Osteocyte (in vitro differentiated cells): ENCODE measurements around the gene TNS1. TPM values are rescaled to one million over a fixed set of nuclear protein-coding genes. Genes with fewer than 3 reads are reported as not detected.

Experiments used
- DNase-seq: peaks from one replicate; pipeline ENCODE4 v3.0.0; 2021; ENCODE audit warnings: mixed read lengths; ENCODE audit not compliant: unreplicated experiment; ENCODE audit errors: extremely low spot score
- H3K27ac Mint-ChIP-seq: one replicate; pipeline ENCODE4 v1.8.0; 2021; ENCODE audit warnings: mild to moderate bottlenecking, mixed read lengths; ENCODE audit not compliant: unreplicated experiment
- H3K27me3 Mint-ChIP-seq: one replicate; pipeline ENCODE4 v1.8.0; 2021; ENCODE audit warnings: mixed read lengths; ENCODE audit not compliant: unreplicated experiment
- H3K36me3 Mint-ChIP-seq: one replicate; pipeline ENCODE4 v1.8.0; 2021; ENCODE audit warnings: mixed read lengths; ENCODE audit not compliant: unreplicated experiment
- H3K4me1 Mint-ChIP-seq: one replicate; pipeline ENCODE4 v1.8.0; 2021; ENCODE audit warnings: mixed read lengths; ENCODE audit not compliant: unreplicated experiment
- H3K4me3 Mint-ChIP-seq: one replicate; pipeline ENCODE4 v1.8.0; 2021; ENCODE audit warnings: mild to moderate bottlenecking, moderate library complexity, mixed read lengths; ENCODE audit not compliant: unreplicated experiment
- H3K9me3 Mint-ChIP-seq: one replicate; pipeline ENCODE4 v1.8.0; 2021; ENCODE audit warnings: mixed read lengths; ENCODE audit not compliant: unreplicated experiment
- CTCF ChIP-seq: fragments of 200-600 bp; sonication (generic); IDR thresholded peaks from 2 replicates; pipeline ENCODE4 v1.5.0; 2021; ENCODE audit warnings: antibody characterized with exemption, mild to moderate bottlenecking, moderate library complexity
- total RNA-seq: library from RNA; stranded (reverse); gene quantifications from 2 replicates; pipeline ENCODE4 v1.2.1, GENCODE V29; 2021

The TNS1 gene
- total RNA-seq, 1 donor from 2014 or later, result 80.8 TPM

GRCh38 chr2:217851191-217852020 is 151.4 kb downstream of the TNS1 start:
- no peak for DNase-seq
- H3K9me3 Mint-ChIP-seq, result no peaks in the 10 kb centered on the region
- TF ChIP-seq CTCF, result no peak
- peaks cover 52% of the 10 kb centered on the region for H3K4me1 Mint-ChIP-seq
- no peak overlapping the region for H3K4me3 Mint-ChIP-seq
- H3K36me3 Mint-ChIP-seq, result peaks cover 39% of the 10 kb centered on the region
- peak overlapping the region; percentile 78 for H3K27ac Mint-ChIP-seq
- no peaks in the 10 kb centered on the region for H3K27me3 Mint-ChIP-seq

GRCh38 chr2:217849154-217849975 is 153.4 kb downstream of the TNS1 start:
- H3K27me3 Mint-ChIP-seq, result no peaks in the 10 kb centered on the region
- H3K4me3 Mint-ChIP-seq, result no peak overlapping the region
- peak overlapping the region; percentile 78 for H3K27ac Mint-ChIP-seq
- peaks cover 27% of the 10 kb centered on the region for H3K36me3 Mint-ChIP-seq
- no peak for TF ChIP-seq CTCF
- no peak for DNase-seq
- no peaks in the 10 kb centered on the region for H3K9me3 Mint-ChIP-seq
- H3K4me1 Mint-ChIP-seq, result peaks cover 52% of the 10 kb centered on the region

GRCh38 chr2:217848351-217848957 is 154.3 kb downstream of the TNS1 start:
- Mint-ChIP-seq H3K36me3 (peaks cover 22% of the 10 kb centered on the region), H3K27me3 (no peaks in the 10 kb centered on the region), H3K4me1 (peaks cover 45% of the 10 kb centered on the region), H3K4me3 (no peak overlapping the region), H3K9me3 (no peaks in the 10 kb centered on the region), H3K27ac (peak overlapping the region; percentile 7)
- no peak for DNase-seq
- TF ChIP-seq CTCF, result no peak

- no peak overlapping the region for H3K4me3 Mint-ChIP-seq
- no peaks in the 10 kb centered on the region for H3K27me3 Mint-ChIP-seq
- H3K9me3 Mint-ChIP-seq, result no peaks in the 10 kb centered on the region
- H3K27ac Mint-ChIP-seq, result no peak overlapping the region
- peaks cover 38% of the 10 kb centered on the region for H3K4me1 Mint-ChIP-seq
- no peak for DNase-seq
- peaks cover 21% of the 10 kb centered on the region for H3K36me3 Mint-ChIP-seq
- no peak for TF ChIP-seq CTCF
These were observed 155.0 kb downstream of the TNS1 start for GRCh38 chr2:217847552-217848350.
